ENCODE data around the gene SGSM2. TPM values are rescaled to one million over a fixed set of nuclear protein-coding genes. Genes with fewer than 3 reads are reported as not detected.

The SGSM2 gene
- total RNA-seq, 1 experiment from 2014 or later: 62.0 TPM

GRCh38 chr17:2387086-2388019 is 50.1 kb downstream of the SGSM2 start:
- CTCF ChIA-PET: no interaction called here
- POLR2A ChIA-PET (ENCODE audit: unreplicated experiment): interaction anchor here (0.6 to 1.4 kb wide), 2 partner anchors 12 to 20 kb away, joined by 6 to 7 read pairs; no protein-coding TSS in a partner anchor
- H3K9me3 ChIP-seq (ENCODE audit: insufficient read depth, low read depth): no peaks in the 10 kb centered on the region

GRCh38 chr17:2388020-2388682 is 50.9 kb downstream of the SGSM2 start:
- Histone ChIP-seq H4K20me1 (ENCODE audit: insufficient read depth) (peaks cover 24% of the 10 kb centered on the region; the same call in 1 of the 2 replicates), H3K36me3 (ENCODE audit: low read depth) (0 out of 2 replicates have a peak, but pooled peaks cover 5% of the 10 kb centered on the region), H3K4me2 (no peak overlapping the region), H3K27ac (no peak overlapping the region), H3K9me2 (ENCODE audit: insufficient read depth) (no peaks in the 10 kb centered on the region), H3K27me3 (ENCODE audit: insufficient read depth, low read depth) (no peaks in the 10 kb centered on the region), H3K4me1 (replicated peaks; ENCODE audit: insufficient read depth) (peaks cover 10% of the 10 kb centered on the region), H2AFZ (no peak overlapping the region), H3K79me2 (ENCODE audit: low read depth) (peaks cover 18% of the 10 kb centered on the region), H3K4me3 (no peak overlapping the region), H3K9me3 (ENCODE audit: insufficient read depth, low read depth) (no peaks in the 10 kb centered on the region), H3F3A (ENCODE audit: insufficient read depth, low read depth) (peaks cover 27% of the 10 kb centered on the region; the same call in 1 of the 2 replicates)
- no peak for DNase-seq
- POLR2A ChIA-PET (ENCODE audit: unreplicated experiment): no interaction called here
- CTCF ChIA-PET: no interaction called here
- intact Hi-C loops (cut with micrococcal nuclease; ENCODE audit: unreplicated experiment): no loop called here
- no TSS peak for BruUV-seq (replicated peaks)
- TF ChIP-seq CTCF (conservative IDR thresholded peaks at IDR 0.05): no peak
- TF ChIP-seq EZH2 (IDR thresholded peaks at IDR 0.05; ENCODE audit: low read depth): no peak

More at GRCh38 chr17:2387086-2388019, 50.1 kb downstream of the SGSM2 start:
- peaks cover 10% of the 10 kb centered on the region for H3K4me1 ChIP-seq (replicated peaks; ENCODE audit: insufficient read depth)
- peaks cover 29% of the 10 kb centered on the region; the same call in 1 of the 2 replicates for H3F3A ChIP-seq (ENCODE audit: insufficient read depth, low read depth)
- H3K9me2 ChIP-seq (ENCODE audit: insufficient read depth): no peaks in the 10 kb centered on the region
- 0 out of 2 replicates have a peak, but pooled peaks cover 5% of the 10 kb centered on the region for H3K36me3 ChIP-seq (ENCODE audit: low read depth)
- H3K4me3 ChIP-seq: no peak overlapping the region
- no peaks in the 10 kb centered on the region for H3K27me3 ChIP-seq (ENCODE audit: insufficient read depth, low read depth)
- BruUV-seq (replicated peaks): no TSS peak
- no peak for DNase-seq
- H3K4me2 ChIP-seq: no peak overlapping the region
- H3K79me2 ChIP-seq (ENCODE audit: low read depth): peaks cover 18% of the 10 kb centered on the region
- H3K27ac ChIP-seq: no peak overlapping the region
- H4K20me1 ChIP-seq (ENCODE audit: insufficient read depth): peaks cover 24% of the 10 kb centered on the region; the same call in 1 of the 2 replicates
- H2AFZ ChIP-seq: no peak overlapping the region
- intact Hi-C loops (cut with micrococcal nuclease; ENCODE audit: unreplicated experiment): no loop called here
- TF ChIP-seq EZH2 (IDR thresholded peaks at IDR 0.05; ENCODE audit: low read depth) (no peak), CTCF (conservative IDR thresholded peaks at IDR 0.05) (no peak)

GRCh38 chr17:2388683-2389055 is 51.4 kb downstream of the SGSM2 start:
- H3K9me3 ChIP-seq (ENCODE audit: insufficient read depth, low read depth): no peaks in the 10 kb centered on the region
- CTCF ChIA-PET: no interaction called here
- TF ChIP-seq EZH2 (IDR thresholded peaks at IDR 0.05; ENCODE audit: low read depth): no peak
- TF ChIP-seq CTCF (conservative IDR thresholded peaks at IDR 0.05): no peak
- no peak overlapping the region for H3K4me3 ChIP-seq
- H4K20me1 ChIP-seq (ENCODE audit: insufficient read depth): peaks cover 24% of the 10 kb centered on the region; the same call in 1 of the 2 replicates
- no peak overlapping the region for H2AFZ ChIP-seq
- H3F3A ChIP-seq (ENCODE audit: insufficient read depth, low read depth): peaks cover 22% of the 10 kb centered on the region; the same call in 1 of the 2 replicates
- peaks cover 18% of the 10 kb centered on the region for H3K79me2 ChIP-seq (ENCODE audit: low read depth)
- no peak for DNase-seq
- H3K4me1 ChIP-seq (replicated peaks; ENCODE audit: insufficient read depth): peaks cover 10% of the 10 kb centered on the region
- no peak overlapping the region for H3K27ac ChIP-seq
- POLR2A ChIA-PET (ENCODE audit: unreplicated experiment): no interaction called here
- H3K9me2 ChIP-seq (ENCODE audit: insufficient read depth): no peaks in the 10 kb centered on the region
- no peak overlapping the region for H3K4me2 ChIP-seq
- BruUV-seq (replicated peaks): no TSS peak
- intact Hi-C loops (cut with micrococcal nuclease; ENCODE audit: unreplicated experiment): no loop called here
- H3K36me3 ChIP-seq (ENCODE audit: low read depth): 0 out of 2 replicates have a peak, but pooled peaks cover 5% of the 10 kb centered on the region
- H3K27me3 ChIP-seq (ENCODE audit: insufficient read depth, low read depth): no peaks in the 10 kb centered on the region
